GM19193 (cell line): ENCODE measurements around the gene PLCB1.

Experiments
- POLR2A ChIP-seq: IDR thresholded peaks from 4 replicates; pipeline ENCODE4 v1.6.1; 2011; ENCODE audit not compliant: insufficient read depth, insufficient read length; ENCODE audit errors: extremely low read depth

The PLCB1 gene

DNA sequence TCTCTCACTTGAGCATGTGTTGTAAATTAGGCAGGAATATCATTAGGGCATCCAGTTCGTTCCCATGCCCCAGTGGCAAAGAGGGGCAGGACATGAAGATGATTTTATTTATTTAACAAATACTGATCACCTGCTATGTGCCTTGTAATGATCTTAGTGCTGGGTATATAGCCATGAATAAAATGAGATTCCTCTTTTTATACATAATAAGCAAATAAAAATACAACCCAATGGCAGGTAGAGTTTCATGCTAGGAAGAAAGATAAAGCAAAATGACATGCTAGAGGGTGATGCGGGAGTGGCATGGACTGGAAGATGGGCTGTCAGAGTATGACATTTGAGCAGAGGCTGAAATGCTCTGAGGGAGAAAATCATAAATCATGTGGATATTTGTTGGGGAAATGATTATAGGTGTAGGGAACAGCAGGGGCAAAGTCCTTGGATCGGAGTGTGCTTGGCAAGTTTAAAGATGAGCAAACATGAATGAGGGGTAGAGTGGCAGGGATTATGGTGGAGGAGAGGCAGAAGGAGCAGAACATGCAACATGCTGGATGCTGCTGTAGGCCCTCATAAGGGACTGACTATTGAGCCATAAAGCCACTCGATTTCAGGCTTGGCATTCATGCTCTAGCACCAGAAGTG lies 342.1 kb downstream of the PLCB1 start:
- no peak for TF ChIP-seq POLR2A

DNA sequence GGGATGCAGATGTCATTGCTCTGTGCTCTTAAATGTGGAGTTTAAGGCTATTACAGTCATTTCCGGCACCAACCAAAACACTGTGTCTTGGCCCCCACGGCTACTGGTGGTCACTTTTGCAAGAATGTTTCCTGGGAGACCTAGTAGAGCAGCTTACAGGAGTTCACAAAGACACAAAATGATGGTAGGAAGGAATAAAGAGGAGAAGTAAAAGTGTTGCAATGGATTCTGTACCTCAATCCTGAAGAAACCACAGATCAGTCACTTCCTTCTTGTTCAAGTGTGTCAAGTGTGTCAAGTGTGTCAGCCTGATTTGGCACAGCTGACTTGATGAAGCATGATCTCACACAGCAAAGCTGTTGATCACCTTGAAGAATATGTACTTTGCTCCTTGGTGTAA lies 344.0 kb downstream of the PLCB1 start:
- TF ChIP-seq POLR2A: no peak

DNA sequence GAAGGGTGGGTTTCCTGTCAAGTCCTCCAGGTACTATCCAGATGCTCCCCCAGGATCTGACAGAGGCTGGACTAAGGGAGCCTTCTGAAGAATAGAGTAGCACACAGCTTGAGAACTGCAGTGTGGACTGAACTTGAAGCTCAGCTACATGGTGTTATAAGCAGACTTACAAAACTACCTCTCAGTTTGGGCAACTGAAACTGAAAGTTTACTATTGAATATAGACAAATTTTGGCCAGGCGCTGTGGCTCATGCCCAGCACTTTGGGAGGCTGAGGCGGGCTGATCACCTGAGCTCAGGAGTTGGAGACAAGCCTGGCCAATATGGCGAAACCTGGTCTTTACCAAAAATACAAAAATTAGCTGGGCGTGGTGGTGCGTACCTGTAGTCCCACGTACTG lies 348.5 kb downstream of the PLCB1 start:
- no peak for TF ChIP-seq POLR2A

DNA sequence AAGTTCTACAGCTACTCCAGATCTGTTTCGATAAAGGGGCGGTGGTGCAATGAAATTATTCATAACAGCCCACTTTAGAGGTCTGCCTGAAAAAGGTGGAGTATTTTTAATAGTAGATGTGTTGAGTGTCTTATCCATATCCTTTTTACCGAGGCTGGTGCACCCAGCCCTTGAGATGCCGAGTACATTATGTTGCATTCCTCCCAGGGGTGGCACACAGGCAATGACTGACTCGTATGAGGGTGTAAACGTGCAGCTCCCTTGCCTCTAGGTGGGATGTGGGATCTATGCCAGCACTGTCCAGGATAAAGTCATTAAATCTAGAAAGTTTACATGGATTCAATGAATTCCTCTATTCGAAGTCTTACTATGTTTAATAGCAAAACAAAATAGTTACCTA lies 355.6 kb downstream of the PLCB1 start:
- TF ChIP-seq POLR2A: no peak

DNA sequence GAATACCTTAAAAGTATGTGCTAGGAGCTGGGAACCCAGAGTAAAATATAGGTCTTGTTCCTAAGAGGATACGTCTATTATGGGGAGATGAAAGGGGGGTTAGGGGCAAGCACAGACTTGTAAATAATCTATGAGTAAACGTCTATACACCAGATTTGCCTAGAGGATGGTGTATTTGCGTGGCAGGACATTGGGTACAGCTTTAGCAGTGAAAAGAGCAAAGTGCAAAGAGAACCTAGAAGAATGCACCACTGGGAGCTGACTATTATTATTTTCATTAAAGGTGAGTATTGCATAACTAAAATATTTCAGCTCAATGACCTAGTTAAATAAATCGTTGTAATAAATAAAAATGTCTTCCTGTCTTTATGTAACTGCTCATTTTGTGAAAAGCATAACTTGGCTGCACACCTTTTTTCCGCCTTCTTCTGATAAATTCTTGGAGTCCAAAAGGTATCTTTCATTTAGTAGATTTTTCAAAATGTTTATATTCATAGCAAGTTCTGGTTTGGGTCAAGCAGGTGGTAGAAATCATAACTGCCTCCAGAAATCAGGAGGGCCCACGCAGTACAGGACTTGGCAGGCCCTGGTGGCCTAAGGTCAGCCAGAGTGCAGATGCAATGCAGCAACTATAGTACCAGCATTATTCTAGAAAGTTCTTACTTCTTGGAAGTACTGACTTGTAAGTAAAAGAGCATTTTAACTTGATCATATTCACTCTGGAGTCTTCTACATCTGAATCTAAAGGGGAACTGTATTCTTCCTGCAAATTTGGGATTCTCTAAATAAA lies 357.2 kb downstream of the PLCB1 start:
- no peak for TF ChIP-seq POLR2A

DNA sequence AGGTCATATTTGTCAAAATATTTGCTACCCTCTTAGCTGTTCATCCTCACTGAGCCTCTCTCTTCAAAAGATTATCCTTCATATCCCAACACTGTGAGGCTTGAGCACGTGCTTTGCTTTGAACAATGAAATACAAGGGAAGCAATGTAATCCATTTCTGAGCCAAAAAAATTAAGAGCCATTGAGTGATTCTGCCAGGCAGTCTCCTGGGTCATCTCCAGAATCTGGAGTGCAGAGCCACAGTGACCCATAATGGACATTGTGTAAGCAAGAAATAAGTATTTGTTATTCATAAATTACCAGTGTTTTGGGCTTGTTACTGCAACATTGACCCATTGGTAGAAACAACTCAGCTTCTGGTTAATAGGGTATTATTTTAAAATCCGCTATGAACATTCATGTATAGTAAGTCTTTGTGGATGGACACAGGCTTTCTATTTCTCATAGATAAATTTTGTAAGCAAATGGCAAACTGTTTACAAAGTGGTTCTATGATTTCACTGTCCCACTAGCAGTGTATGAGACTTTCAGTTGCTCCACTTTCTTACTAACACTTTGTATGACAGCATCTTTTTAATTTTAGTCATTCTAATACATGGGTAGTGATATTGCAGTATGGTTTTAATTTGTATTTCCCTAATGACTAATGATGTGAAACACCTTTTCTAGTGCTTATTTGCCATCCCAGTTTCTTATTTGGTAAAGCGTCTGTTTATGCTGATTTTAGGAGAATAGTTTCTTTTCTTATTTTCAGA lies 358.2 kb downstream of the PLCB1 start:
- no peak for TF ChIP-seq POLR2A

DNA sequence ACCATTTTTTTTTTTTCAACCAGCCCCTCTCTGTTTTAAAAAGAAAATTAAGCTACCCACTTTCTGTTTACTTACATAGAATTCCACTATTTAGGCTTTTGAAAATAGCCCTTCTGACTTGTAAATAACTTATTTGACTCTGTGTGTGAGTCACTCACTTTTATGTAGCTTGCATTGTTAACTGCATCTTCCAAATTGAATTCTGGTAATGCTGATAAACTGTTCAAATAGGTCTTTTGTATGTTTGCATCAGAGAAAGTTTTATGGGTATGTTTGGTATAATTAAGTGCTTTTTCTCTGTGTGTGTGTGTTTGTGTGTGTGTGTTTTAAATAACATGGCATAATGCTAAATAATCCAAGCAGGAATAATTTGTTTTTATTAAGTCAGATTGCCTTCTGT lies 360.1 kb downstream of the PLCB1 start:
- TF ChIP-seq POLR2A: no peak

DNA sequence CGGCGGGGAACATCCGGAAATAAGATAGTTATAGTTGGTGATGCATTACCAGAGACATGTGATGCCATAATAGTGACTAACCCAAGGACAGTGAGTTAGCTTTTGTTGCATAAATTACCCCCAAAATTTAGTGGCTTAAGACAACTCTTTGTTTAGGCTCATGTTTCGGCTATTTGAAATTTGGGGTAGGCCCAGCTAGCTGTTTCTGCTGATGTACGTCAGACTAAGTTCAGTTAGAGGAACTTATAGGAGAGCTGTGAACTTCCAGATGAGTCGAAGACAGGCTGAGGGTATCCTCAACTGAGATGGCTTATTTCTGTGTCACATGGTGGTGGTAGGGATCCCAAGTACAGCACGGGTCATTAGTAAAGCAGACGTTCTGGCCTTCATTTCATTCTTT lies 366.5 kb downstream of the PLCB1 start:
- no peak for TF ChIP-seq POLR2A

DNA sequence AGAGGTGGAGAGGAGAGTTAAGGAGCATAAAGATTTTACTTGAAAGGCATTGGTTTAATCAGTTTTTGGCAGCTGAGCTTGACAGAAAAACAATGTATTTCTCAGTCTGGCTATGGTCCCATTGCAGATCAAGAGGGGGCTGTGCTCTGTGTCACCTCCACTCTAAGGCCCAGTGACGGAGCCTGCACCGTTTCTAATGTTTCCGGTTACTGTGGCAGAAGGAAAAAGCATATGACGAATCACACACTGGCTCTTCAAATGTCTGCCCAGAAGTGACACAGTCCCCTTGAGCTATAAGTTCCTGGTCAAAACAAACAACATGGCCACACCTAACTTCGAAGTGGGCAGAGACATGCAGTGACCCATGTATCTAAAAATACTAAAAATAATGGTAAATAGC lies 372.0 kb downstream of the PLCB1 start:
- no peak for TF ChIP-seq POLR2A

DNA sequence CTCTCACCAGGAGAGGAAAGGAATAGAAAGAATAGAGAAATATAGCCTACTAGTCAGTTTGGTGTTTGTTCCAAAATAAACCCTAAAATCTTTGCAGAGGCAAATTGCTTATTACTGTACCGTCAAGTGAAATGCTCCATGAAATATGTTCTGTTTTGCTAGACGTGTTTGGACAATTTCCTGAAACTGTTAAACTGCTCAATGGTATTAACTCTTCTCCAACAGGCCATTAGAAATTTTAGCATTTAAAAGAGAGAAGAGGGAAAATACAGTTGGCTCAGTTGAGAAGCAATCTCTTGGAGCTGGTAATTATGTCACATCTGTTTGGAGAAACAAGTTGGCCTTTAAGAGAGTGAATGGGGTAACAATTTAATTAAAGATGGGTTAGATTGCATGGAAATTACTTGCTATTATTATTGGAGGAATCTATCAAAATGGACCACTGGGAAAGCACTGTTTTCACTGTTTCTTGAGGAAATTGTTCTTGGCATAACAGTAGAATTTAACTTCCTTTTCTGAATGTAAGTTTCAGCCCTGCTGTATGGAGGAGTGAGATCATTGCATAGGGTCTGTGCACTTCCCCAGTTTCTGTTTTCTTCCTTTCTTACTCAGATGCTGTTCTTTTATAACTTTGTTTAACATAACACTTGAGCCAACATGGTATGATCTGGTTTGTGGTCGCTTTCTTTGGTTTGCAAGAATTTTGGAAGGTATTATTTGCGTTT lies 373.6 kb downstream of the PLCB1 start:
- TF ChIP-seq POLR2A: no peak

DNA sequence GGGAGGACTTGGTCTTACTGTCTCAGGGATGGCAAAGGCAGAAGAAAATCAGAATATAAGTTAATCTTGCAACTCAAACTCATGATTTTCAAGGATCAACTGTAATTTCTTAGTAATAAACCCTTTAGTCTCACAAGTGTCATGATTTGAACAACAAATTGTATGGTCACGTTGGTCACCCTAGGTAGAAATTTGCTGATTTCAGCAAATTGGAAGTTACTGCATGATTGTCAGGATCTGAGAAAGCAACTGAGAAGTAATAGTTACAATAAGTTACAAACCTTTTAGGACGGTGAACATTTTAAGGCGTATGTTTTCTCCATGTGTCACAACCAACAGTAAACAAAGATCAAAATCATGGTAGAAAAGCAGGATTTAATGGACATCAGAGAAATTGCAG lies 375.2 kb downstream of the PLCB1 start:
- TF ChIP-seq POLR2A: no peak

DNA sequence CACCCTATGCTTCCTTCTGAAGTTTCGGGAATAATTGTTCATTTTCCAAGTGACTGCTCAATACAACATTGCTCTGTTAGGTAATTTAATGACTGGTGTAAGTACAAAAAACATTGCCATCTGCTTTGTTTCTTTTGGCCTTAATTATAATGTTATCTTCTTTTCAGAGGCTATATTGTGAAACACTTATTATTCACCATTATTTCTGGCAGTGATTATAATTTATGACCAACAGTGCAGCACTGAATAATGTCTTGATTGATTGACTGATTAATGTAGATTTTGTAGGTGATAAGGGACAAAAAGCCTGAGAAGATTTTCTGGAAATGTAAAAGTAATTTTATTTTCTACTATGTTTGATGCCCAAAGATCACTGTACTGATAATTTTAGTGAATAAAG lies 377.7 kb downstream of the PLCB1 start:
- no peak for TF ChIP-seq POLR2A

DNA sequence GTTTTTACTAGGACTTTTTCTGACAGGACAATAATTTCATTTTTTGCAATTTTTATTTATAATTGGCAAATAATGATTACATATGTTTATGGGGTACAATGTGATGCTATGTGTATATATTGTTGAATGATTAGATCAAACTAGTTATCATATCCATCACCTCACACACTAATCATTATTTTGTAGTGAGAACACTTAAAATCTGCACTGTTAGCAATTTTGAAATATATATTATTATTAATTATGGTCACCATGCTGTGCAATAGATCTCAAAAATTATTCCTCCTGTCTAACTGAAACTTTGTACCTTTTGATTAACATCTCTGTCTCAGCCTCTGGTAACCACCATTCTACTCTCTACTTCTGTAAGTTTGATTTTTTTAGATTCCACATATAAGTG lies 378.7 kb downstream of the PLCB1 start:
- TF ChIP-seq POLR2A: no peak

DNA sequence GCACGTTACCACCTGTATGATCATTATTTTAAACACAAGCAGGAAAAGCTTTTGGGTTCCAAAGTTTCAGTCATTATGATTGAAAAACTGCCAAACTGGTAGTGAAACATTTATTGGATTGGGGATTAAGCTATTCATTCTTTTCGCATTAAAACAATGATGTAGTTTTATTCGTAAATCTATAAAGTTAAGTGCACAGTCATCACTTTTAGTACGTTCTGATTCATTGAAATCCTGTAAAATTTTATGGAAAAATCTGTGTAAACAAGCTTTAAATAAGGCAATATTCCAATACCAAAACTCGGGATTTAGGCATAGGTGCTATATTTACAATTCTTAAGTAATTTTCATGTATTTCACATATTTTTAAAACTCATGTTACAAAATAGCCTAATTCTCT lies 379.9 kb downstream of the PLCB1 start:
- TF ChIP-seq POLR2A: no peak

DNA sequence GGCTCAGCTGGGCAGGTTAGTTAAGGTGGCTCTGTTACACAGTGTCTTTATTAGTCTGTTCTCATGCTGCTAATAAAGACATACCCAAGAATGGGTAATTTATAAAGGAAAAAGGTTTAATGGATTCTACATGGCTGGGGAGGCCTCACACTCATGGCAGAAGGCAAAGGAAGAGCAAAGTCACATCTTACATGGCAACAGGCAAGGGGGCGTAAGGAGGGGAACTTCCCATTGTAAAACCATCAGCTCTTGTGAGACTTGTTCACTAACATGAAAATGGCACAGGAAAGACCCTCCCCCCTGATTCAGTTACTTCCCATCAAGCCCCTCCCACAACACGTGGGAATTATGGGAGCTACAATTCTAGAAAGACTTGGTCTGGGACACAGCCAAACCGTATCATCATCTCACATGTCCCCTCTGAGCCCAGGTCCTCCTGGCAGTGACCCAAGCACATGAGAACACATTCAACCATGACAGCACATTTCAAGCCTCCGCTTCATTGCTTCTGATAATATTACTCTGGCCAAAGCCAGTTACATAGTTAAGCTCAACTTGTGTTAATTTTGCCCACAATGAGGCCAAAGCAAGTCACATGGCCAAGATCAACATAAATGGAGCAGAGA lies 383.9 kb downstream of the PLCB1 start:
- TF ChIP-seq POLR2A: no peak
